Measurements from ENCODE around the gene RASSF8. TPM values are rescaled to one million over a fixed set of nuclear protein-coding genes. Genes with fewer than 3 reads are reported as not detected.

The RASSF8 gene
- total RNA-seq, 4 donors from 2014 or later: 13.1 to 332 (median 23.5) TPM

DNA sequence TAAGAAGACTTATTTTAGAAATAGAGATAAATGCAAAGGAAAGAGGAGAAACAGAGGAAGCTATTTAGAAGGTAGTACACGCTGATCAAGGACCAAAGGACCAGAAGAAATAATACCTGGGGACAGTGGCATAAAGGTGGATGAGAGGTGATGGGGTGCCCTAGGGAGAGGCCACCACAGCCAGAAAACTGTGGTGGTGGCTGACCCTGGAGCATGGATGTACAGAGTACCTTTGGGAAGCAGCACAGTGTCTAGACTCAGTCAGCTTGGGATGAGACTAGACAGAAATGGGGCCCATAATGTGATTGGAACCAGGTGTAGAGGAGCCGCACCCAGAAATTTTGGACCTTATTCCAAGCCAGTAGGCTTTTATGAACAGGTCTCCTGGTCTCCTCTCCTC lies 17.2 kb downstream of the RASSF8 start:
- Histone ChIP-seq H3K4me1 (peaks cover 0 to 39% (median 13%) of the 10 kb centered on the region in 4 donors), H3K36me3 (no peaks in the 10 kb centered on the region), H3K4me3 (no peak overlapping the region), H3K27ac (peak overlapping the region in 2 of 4 donors; percentile 12 to 39), H3K9me3 (no peaks in the 10 kb centered on the region), H3K27me3 (no peaks in the 10 kb centered on the region)
- in situ Hi-C loops (cut with MboI; ENCODE audit: low pct_ligation_motif_present in 1 of 4, low pct_unique_long_range_greater_than_20kb in 1 of 4, low sequenced_read_pairs in 3 of 4): no loop called here
- 83 to 86% methylated on average over 1 to 2 of the region's 2 CpGs for WGBS, 2 donors (ENCODE audit: low coverage in 1 of 2)
- intact Hi-C loops (cut with DNase I; ENCODE audit: low total_unique reads): no loop called here
- TF ChIP-seq POLR2AphosphoS5 (IDR thresholded peaks at IDR 0.05) (no peak), EP300 (IDR thresholded peaks at IDR 0.05; ENCODE audit: low read depth) (no peak), CTCF (IDR thresholded peaks at IDR 0.05) (no peak), POLR2A (IDR thresholded peaks at IDR 0.05) (no peak)
- DNase-seq: no peak

- Histone ChIP-seq H3K4me1 (peaks cover 0 to 33% (median 11%) of the 10 kb centered on the region in 4 donors), H3K27ac (peak overlapping the region in 2 of 4 donors; percentile 1 to 39)
These were observed 17.8 kb downstream of the RASSF8 start for GRCh38 chr12:25976289-25976688.

DNA sequence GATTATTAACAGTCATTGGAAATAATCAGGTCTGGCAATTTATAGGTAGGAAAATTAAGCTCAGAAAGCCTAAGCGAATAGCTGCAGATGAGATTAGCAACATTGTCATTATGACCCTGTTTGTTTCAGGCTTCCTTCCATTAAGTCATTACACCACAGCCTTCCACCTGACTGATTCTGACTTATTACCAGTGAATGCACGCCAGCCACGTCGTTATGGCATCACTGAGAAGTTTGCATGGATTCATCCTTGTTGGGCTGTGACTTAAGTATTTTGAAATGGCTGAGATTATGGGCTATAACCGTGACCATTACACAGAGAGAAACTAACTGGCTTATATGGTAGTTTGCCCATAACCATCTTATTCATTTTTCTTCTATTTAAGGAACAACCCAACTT lies 18.6 kb downstream of the RASSF8 start:
- Histone ChIP-seq H3K9me3 (no peaks in the 10 kb centered on the region), H3K27me3 (no peaks in the 10 kb centered on the region), H3K36me3 (no peaks in the 10 kb centered on the region), H3K27ac (peak overlapping the region in 1 of 4 donors; percentile 39), H3K4me1 (peaks cover 0 to 25% (median 10%) of the 10 kb centered on the region in 4 donors), H3K4me3 (no peak overlapping the region)
- intact Hi-C loops (cut with DNase I; ENCODE audit: low total_unique reads) (no loop called here), in situ Hi-C loops (cut with MboI; ENCODE audit: low pct_ligation_motif_present in 1 of 4, low pct_unique_long_range_greater_than_20kb in 1 of 4, low sequenced_read_pairs in 3 of 4) (no loop called here)
- DNase-seq: no peak
- TF ChIP-seq POLR2A (IDR thresholded peaks at IDR 0.05): no peak
- no peak for TF ChIP-seq CTCF (IDR thresholded peaks at IDR 0.05)
- no peak for TF ChIP-seq POLR2AphosphoS5 (IDR thresholded peaks at IDR 0.05)
- TF ChIP-seq EP300 (IDR thresholded peaks at IDR 0.05; ENCODE audit: low read depth): no peak
- 87 to 100% methylated on average over 5 of the region's 5 CpGs for WGBS, 2 donors (ENCODE audit: low coverage in 1 of 2)

More at GRCh38 chr12:25976289-25976688, 17.8 kb downstream of the RASSF8 start:
- intact Hi-C loops (cut with DNase I; ENCODE audit: low total_unique reads): no loop called here
- Histone ChIP-seq H3K27me3 (no peaks in the 10 kb centered on the region), H3K36me3 (no peaks in the 10 kb centered on the region), H3K4me3 (no peak overlapping the region), H3K9me3 (no peaks in the 10 kb centered on the region)
- TF ChIP-seq POLR2AphosphoS5 (IDR thresholded peaks at IDR 0.05) (no peak), EP300 (IDR thresholded peaks at IDR 0.05; ENCODE audit: low read depth) (no peak), CTCF (IDR thresholded peaks at IDR 0.05) (no peak), POLR2A (IDR thresholded peaks at IDR 0.05) (no peak)
- in situ Hi-C loops (cut with MboI; ENCODE audit: low pct_ligation_motif_present in 1 of 4, low pct_unique_long_range_greater_than_20kb in 1 of 4, low sequenced_read_pairs in 3 of 4): no loop called here
- WGBS, 2 donors (ENCODE audit: low coverage in 1 of 2): 76 to 86% methylated on average over 1 to 4 of the region's 4 CpGs
- DNase-seq: no peak

GRCh38 chr12:25979059-25979458 lies 20.6 kb downstream of the RASSF8 start:
- no peak overlapping the region for H3K4me3 ChIP-seq
- peaks cover 0 to 16% (median 4%) of the 10 kb centered on the region in 4 donors for H3K4me1 ChIP-seq
- H3K27ac ChIP-seq: no peak overlapping the region
- in situ Hi-C loops (cut with MboI; ENCODE audit: low pct_ligation_motif_present in 1 of 4, low pct_unique_long_range_greater_than_20kb in 1 of 4, low sequenced_read_pairs in 3 of 4) (no loop called here), intact Hi-C loops (cut with DNase I; ENCODE audit: low total_unique reads) (no loop called here)
- no peaks in the 10 kb centered on the region for H3K27me3 ChIP-seq
- WGBS, 2 donors (ENCODE audit: low coverage in 1 of 2): 72 to 74% methylated on average over 2 to 4 of the region's 4 CpGs
- no peaks in the 10 kb centered on the region for H3K36me3 ChIP-seq
- no peak for TF ChIP-seq CTCF (IDR thresholded peaks at IDR 0.05)
- no peak for TF ChIP-seq POLR2A (IDR thresholded peaks at IDR 0.05)
- no peak for DNase-seq
- no peaks in the 10 kb centered on the region for H3K9me3 ChIP-seq
